NCI-H2227 treated with DMSO at 0.1 percent for 48 hours (cell line): Measurements from ENCODE around the gene SLC16A3.
"Not testable (repeated sequence)": the region's sequence is repeated elsewhere in the genome, so short reads cannot be mapped to it uniquely, and the experiment has no call there.

Experiments used
- DNase-seq: peaks from one replicate; lab custom pipeline; 2025; lab: John Stamatoyannopoulos, UW

The SLC16A3 gene

DNA sequence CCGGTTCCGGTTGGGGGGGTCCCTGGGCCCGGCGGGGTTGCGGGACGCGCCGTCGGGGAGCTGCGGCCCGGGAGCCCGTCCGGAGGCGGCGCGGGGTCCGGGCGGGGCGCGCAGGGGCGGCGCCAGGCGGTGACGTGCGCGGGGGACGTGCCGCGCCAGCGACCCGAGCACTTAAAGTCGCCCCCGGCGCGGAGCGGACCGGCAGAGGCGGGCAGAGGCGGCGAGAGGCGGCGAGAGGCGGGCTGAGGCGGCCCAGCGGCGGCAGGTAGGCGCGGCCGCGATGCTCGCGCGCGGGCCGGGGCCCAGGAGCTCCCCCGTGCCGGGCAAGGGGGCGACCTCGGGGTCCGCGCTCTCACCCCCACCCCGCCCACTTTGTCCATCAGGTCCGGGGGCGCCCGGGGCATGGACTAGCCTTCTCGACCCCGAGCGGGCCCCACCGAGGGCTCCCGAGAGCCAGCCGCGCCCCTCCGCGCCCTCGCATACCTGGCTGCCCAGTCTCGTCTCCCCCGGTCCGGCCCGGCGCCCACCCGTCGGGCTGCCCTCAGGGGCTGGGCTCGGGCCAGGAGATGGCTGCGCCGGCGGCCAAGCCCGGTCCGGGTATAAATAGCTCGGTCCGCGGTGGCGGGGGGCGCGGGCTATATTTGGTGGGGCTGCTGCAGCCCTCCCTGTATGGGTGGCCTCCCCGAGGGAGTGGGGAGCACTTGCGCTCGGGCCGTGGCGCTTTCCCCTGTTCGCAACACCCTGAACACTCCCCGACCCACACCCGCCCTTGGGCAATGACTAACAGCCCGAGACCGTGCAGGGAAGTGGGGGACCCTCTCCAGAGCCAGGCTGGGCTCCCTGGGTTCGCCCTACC lies at the start of gene SLC16A3:
TSS of gene SLC16A3 (plus strand) at position 201 of the 856 bp plus-strand sequence. CDS start 6,967 bp downstream, outside the sequence.
- peak; percentile 42 for DNase-seq

DNA sequence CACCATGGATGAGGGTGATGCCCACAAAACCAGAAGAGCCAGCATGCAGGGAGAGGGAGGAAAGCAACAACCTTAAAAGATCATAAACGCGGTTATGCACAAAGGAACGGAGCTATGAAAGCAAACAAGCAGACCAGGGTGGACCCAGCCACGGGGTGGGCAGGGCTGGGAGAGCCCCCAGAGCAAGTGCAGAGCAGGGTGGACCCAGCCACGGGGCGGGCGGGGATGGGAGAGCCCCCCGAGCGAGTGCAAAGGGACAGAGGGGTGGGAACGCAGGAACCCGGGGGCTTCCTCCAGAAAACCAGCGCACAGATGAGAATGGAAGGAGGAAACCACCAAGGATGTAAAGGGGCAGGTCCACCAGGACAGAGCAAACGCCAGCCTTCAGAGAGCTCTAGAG lies 49.4 kb upstream of the SLC16A3 start:
- no peak for DNase-seq

DNA sequence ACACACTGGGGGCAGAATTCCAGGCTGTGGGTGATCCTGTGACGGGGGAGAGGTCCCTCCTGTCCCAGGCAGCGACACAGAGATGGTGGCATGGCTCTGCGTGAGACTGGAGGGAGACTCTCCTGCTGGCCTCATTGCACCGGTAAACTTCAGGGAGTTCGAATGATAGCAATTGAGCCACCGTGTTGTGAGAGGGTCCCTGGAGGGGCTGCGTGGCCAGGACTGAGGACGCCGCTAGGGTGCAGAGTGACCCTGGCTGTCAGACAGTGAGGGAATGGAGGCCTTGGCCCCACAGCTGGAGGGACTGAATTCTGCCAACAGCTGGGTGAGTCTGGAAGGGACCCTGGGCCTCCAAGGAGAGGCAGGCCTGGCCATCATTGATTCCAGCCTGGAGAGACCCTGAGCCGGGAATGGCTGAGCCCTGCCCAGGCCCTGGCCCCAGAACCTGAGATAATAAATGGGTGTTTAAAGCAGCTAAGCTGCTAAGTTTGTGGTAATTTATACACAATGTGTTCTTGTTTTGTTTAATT lies 48.8 kb upstream of the SLC16A3 start:
- no peak for DNase-seq

DNA sequence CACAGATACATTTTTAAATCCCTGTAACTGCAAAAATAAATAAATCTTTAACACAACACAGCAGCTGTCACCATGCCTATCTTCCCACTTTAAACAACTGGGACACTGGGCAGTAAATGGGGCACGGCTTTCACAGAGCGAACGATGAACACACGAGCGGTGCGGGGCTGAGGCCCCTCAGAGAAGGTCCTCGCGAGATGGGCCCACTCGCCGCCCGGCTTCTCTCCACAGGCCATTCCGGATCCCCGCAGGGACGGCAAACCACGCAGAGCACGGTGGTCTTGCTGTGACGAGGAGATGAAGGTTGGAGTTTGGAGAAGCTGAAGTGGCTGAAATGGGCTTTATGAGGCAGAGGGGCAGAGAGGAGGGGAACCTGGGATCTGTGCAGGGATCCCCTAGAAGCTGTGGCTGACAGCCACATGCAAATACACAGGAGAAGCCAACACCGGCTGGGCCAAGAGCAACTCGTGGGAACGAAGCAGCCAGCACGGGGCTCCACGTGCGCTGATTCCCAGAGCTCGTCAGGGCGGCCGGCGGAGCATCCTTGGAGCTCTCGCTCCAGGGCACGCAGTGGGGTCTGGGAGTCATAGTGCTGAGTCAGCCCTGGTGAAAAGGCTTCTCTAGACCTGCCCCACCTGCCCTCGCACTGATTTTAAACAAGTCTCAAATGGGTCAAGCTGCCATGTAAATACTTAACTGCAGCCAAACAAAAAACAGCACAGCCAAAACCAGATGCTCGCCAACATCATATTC lies 47.9 kb upstream of the SLC16A3 start:
- DNase-seq: no peak

DNA sequence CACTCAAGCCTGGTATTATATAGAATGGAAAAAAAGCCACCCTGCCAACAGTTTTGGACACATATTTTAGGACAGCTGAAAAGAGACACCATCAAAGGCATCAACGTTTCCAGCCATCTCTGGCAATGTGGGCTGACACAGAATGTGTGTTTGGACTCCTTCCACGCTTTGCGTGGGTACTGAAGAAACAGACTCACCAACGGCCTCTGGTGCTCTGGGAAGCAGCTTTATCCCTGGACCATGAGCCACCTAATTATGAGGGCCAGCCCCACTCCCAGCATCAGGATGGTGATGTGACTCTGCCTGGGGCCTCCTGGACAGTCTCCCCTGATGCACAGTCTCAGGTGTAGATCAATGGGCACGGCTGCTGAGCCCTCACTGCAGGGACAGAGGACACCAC lies 44.1 kb upstream of the SLC16A3 start:
- no peak for DNase-seq

DNA sequence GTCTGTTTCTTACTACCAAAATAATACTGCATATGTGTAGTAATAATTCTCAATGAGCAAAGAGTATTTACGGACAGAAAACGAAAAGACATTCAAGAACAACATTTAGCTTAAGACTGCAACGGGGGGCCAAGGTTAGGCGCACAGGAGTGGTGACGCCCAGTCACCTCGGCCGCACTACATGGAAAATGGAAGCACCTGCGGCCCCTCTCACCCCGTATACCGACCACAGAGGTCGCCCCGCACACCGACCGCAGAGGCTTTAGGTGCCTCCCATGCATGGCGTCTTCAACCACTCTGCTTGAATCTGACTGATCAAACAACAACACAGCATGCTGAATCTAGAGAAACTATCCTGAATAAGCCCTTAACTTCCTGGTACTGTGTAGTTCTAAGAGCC lies 42.6 kb upstream of the SLC16A3 start:
- no peak for DNase-seq

DNA sequence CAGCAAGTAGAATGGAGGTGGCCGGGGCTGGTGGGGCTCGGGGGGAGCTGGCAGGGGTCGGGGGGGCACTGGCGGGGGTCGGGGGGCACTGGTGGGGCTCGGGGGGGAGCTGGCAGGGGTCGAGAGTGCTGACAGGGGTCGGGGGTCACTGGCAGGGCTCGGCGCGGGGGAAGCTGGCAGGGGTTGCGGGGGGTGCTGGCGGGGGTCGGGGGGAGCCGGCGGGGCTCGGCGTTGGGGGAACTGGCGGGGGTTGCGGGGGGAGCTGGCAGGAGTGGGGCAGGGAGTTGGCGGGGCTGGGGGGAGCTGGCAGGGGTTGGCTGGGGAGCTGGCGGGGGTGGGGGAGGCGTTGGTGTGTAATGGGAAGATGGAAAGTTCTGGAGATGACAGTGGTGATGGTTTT lies 41.3 kb upstream of the SLC16A3 start:
- no peak for DNase-seq

DNA sequence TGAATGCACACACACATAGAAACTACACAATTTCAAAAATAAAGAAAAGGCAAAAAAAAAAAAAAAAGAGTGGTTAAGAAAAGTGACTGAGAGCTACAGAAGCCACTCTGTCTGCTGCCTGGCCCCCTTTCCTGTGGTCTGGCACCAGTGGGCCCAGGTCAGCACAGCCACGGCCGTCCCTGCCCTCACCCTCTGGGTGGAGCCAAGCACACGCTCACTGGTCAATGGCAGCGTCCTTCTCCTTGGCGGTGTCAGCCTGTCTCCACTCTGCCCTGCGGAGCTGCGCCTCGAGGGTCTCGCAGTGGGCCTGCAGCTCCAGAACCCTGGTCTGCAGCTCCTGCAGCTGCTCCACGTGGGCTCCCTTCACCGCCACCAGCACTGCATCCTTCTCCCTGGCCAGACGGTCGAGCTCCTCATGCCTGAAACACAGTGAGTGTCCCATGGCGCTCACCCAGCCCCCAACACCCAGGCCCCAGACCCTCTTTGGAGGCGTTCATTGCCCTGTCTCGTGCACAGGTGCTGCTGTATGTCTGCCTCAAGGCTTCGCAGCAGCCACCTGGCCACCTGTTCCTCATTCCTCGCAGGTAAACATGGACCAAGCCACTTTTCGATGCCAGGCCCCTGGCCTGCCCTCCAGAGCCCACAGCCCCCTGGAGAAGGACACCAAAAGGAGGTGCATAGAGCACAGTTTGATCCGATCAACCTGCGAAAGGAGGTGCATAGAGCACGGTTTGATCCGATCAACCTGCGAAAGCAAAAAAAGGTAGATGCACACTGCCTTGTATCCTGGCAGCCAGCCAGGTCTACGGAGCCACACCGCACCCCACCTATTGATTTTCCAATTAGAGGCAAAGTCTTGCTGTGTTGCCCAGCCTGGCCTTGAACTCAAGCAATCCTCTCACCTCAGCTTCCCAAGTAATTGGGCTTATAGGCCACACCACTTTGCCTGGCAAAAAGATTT lies 40.6 kb upstream of the SLC16A3 start:
- DNase-seq: peak; percentile 33

DNA sequence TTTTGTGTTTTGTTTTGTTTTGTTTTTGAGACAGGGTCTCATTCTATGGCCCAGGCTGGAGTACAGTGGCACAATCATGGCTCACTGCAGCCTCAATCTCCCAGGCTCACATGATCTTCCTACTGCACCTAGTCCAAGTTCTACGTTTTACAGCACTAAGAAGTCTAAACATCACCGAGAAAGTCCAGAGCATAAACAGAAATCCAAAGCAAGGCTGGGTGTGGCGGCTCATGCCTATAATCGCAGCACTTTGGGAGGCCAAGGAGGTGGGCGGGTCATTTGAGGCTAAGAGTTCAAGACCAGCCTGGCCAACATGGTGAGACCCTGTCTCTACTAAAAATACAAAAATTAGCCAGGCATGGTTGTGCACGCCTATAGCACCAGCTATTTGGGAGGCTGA lies 35.8 kb upstream of the SLC16A3 start:
- DNase-seq: not testable (repeated sequence)

DNA sequence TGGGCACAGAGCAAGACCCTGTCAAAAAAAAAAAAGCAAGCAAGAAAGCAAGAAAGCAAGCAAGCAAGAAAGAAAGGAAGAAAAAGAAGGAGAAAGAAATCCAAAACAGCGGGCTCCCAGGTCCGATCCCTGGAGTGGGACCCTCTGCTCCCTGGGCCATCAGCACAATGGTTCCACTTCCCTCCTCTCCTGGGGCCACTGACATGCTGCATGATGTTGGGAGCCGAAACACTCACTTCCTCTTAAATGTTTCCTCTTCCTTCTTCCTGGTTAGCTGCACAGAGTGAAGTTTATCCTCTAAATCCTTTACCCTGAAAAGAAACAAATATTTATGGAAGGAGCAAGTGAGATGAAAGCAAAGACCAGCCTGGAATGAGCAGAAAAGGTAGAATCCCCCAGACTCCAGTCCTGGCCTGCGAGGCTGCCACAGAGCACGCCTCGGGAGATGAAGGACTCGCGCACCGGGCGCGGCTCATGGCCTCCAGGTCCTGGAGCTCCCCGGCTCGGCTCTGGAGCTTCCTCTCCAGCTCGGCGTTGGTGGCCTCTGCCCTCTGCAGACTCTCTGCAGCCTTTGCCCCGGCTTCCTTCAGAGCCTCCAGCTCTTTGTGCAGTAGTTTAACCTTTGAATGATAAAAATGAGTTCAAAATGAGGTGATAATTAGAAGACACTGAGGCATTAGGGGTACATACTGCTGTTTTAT lies 35.2 kb upstream of the SLC16A3 start:
- DNase-seq: no peak

DNA sequence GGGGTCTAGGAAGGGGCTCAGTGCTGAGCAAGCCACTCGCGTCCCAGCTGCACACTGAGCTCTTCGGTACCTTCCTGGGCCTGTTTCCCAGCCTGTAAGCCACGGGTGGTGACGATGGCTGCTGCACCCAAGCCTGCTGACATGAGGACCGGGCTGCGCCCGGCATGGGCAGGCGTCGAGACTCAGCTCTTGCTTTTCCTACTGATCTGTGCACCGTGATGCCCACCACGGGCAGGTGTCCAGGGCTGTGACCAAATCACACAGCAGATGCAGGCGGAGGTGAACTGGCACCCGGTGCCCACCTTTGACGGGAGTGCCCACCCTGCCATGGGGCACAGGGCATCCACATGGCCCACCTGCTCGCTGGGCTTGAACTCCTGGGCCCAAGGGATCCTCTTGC lies 34.1 kb upstream of the SLC16A3 start:
- DNase-seq: no peak

DNA sequence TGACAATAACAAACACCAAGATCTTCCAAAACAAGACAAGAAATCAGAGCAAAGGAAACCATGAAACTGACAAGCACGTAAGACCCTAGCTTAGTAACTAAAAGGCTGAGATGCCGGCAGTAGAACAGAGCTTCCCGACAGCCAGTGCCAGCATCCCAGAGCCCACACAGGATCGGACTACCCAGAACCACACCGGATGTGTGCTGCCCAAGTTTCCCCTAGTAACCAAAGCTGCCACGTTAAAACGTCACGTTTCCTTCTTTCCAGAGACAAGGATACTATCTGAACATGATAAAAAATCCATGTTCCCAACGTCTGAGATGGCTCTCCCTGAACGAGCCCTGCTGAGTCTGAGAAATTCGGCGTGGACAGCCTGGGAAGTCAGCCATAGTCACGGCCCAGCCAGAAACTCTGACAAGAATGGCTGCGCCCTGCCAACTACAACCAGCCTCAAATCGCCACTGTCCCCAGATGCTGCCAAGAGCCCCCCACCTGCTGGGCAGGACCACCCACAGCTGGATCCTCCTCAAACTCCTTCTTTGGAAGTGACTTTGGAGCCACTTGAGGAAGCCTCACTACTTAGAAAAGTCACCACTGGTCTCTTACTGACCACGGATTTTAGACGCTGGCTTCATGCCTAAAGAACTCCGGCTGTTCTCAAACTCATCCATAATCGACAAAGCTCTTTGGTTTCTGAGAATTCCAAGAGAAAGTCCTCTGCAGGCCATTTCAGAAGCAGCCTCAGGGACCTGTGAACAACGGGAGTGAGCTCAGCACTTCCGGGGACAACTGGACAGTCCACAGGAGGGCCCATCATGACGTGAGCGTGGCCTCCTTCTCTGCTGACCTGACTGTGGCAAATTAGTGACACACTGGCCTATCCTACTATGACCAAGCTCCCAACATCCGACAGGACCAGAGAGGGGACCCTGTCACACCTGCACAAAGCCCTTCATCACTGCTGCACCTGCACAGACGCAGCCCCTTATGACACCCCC lies 32.9 kb upstream of the SLC16A3 start:
- no peak for DNase-seq

DNA sequence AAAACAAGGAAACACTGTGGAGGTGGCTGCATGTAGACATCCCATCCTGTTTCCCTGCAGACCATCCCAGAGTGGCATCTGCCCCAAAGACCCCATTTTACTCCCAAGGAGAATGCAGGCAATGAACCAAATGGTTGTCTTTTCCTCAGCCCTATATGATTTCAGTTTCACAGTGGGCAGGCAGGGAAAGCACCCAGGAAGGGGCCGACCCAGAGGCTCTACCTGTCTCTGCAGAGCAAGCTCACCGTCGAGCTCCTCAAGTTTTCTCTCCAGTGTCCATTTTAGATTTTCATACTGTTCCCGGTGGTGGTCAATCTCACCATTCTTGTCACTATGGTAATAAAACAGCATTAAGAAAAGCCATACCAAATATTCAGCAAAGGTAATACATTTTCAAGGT lies 30.8 kb upstream of the SLC16A3 start:
- no peak for DNase-seq

DNA sequence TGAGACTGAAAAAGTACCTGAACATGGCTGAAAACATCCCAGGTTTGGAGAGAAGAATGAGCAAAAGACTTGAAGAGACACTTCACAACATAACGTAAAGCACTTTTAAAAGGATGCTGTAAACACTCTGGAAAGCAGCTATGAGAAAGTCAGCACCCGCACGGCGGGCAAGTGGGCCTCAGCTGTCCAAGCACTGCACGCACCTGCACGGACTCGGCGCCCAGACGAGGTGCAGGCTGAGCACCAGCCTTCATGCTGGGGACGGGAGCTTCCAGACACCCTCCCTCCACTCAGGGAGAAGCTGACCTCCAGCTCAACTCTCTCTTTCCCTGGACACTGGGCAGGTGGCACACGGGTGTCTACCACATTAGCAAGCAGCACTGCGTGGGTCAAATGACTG lies 29.3 kb upstream of the SLC16A3 start:
- no peak for DNase-seq

DNA sequence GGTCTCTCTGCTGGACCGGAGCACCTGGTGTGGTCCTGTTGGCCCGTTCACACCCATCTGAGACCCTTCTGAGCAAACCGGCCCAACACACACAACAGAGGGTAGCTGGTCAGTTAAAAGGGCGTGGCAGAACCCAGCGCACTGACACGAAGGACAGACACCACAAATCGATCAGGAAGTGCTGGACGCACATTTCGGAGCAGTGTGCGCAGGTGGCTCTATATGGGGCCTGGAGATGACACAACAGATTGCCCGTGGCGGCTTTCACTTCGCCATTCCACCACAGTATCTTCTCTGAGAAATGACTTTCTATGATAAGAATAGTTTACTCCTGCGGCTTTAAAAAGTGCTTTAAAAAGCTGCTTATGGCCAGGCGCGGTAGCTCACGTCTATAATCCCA lies 28.7 kb upstream of the SLC16A3 start:
- no peak for DNase-seq

DNA sequence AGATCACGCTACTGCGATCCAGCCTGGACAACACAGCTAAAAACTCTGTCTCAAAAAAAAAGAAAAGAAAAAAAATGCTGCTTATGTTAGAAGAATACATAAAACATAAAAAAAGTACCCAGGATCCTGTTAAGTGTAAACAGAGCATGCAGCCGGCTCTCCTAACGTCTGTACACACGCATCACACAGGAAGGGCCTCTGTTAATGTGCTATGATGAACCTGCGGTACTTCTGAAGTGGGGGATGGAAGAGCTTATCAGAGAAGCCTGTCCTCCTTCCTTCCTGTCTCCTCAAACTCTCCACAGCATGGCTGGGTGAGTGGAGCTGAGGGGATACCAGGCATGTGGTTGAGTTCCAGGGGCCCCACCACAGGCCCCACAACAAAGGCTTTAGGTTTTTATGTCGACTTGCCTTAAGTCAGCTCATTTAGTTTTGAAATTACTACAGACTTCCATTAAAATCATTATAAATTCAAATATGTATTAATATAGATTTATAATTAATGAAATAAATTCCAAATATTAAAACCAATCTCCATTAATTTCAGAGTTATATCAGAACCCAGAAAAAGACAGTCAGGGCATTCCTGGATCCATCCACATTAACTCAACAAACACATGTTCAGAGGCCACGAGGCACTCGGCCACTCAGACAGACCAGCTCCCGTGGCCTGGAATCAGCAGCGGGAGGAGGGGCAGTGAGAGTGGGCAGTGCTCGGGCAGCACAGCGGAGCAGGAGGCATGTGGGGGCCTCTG lies 27.9 kb upstream of the SLC16A3 start:
- no peak for DNase-seq

DNA sequence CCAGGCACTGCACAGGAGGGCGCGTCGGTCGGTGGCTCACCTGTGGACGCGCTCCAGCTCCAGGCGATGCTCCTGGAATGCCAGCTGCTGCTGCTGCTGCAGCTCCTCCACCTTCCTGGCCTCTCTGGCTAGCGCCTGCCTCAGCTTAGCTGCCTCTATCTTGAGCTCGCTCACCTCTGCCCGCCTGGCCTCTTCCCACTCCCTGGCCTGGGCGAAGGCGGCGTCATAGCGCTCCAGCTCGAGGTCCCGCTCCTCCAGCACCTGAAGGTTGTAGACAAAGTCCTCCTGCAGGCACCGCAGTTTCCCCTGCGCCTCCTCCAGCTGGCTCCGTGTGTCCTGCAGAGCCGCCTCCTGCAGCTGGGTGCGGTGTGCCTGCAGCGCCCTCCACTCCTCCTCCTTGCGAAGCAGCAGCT lies 27.3 kb upstream of the SLC16A3 start:
- peak; percentile 27 for DNase-seq

DNA sequence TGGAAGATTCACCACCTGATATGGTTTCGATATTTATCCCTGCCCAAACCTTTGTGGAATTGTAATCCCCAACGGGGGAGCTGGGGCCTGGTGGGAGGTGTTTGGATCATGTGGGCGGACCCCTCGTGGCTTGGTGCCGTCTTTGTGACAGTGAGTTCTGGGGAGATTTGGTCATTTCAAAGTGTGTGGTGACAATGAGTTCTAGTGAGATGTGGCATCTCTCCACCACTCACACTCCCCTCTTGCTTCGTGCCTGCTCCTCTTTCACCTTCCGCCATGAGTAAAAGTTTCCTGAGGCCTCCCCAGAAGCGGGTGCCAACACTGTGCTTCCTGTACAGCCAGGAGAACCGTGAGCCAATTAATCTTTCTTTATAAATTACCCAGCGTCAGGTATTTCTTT lies 25.9 kb upstream of the SLC16A3 start:
- no peak for DNase-seq

DNA sequence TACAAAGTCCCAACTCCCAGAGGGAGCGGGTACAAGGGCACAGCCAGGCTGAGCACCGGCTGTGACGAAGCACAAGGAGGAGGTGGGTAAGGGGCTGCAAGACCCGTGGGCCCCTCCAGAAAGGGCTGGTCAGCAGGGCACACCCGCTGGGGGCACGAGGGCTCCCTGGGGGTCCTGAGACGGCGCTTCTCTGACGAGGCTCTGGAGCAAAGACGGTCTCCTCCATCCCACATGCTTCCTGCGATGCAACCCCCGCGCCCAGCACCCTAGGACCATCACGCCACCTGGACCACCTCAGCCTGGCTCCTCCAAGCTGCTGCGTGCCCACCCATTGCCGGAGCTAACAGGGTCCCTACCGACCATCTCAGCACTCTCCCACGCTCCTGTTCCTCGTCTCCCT lies 24.9 kb upstream of the SLC16A3 start:
- no peak for DNase-seq
